Activated CD8-positive, alpha-beta memory T cell treated with anti-CD3 and anti-CD28 coated beads, Interleukin-2, amount 50 U/mL, for 24 hours (primary cell): ENCODE results near the gene HDAC4.

Source experiments
- DNase-seq: peaks from one replicate; pipeline ENCODE4 v3.0.0-alpha.2; 2020; ENCODE audit errors: extremely low read depth

Gene HDAC4

DNA sequence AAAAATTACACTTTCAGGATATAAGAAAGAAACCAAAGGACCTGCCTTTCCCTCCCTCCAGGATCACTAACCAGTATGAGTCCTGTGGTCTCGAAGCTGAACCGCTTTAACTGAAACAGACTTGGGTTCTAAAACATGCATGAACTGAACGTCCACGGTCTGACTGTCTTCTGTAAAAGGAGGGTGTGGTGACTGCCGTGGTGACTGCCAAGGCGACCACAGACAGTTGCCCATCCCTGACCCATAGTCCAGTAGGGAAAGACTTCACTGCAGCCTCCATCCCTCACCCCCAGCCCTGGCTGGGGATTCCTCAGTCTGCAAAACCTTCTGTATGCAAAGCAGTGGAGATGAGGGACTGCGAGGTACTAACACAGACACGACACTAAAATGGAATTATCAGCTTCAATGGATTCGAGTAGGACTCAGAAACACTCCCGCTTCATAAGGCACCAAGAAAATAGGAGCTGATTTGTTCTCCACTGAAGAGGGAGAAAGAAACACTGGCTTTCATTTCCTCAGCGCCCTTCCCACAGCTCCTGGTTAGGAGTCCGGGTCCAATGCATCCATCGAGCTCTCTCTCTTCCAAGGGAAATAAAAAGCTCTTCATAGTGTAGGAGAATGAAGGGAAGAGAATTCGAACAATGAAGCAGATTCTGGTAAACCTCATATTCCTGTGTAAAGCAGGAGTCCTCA, 197.2 kb downstream of the HDAC4 start:
- DNase-seq = no peak

DNA sequence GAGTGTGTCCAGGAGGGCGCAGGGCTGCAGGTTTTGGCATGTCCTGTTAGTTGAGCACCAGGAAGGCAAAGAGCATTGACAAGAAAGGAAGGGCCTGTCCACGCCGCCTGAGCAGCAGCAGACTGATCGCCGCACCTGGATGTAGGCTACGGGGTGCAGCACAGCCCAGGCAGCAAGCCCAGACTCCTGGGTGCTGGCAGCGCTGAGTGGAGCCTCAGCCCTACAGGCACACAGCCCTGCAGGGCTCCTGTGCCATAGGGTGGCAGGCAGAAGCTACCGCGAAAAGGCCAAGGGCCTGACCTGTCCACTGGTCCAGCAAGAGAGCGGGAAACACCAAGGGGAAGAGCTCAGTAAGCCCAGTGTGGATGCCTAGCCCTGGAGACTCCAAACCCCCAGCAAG, 198.0 kb downstream of the HDAC4 start:
- DNase-seq = no peak

DNA sequence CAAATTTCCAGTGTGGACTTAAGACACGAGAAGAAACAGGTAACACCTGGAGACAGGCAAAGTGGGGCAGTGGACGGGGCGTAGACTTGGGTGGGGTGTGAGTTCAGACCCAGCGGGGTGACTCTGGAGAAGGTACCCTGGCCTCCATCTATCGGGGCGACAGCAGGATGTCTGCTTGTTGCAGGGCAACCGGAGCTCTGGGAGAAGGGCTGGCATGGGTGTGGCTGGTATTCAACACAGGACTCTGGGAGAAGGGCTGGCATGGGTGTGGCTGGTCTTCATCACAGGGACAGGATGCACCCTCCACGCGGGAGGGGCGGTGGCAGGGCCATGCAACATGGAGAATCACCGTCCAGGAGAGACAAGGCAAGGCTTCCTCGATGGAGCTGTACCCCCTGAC, 198.5 kb downstream of the HDAC4 start:
- DNase-seq = no peak

GRCh38 chr2:239201884-239202283, 198.9 kb downstream of the HDAC4 start:
- no peak for DNase-seq

DNA sequence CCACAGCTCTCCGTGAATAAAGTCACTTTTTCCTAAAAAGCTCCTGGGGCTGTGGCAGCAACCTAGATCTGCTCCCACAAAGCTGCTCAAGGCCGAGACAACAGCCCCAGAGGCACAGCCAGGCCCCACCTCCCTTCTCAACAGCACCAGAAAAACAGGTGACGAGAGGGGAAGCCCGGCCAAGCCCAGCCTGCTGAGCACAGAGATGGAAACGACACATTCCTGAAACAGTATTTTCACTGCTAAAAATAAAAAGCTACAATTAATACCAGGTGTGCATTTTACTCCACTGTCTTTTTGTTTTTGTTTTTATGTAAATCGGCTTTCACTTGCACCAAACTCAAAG, 199.3 kb downstream of the HDAC4 start:
- no peak for DNase-seq

GRCh38 chr2:239200646-239201530, 199.9 kb downstream of the HDAC4 start:
- no peak for DNase-seq

DNA sequence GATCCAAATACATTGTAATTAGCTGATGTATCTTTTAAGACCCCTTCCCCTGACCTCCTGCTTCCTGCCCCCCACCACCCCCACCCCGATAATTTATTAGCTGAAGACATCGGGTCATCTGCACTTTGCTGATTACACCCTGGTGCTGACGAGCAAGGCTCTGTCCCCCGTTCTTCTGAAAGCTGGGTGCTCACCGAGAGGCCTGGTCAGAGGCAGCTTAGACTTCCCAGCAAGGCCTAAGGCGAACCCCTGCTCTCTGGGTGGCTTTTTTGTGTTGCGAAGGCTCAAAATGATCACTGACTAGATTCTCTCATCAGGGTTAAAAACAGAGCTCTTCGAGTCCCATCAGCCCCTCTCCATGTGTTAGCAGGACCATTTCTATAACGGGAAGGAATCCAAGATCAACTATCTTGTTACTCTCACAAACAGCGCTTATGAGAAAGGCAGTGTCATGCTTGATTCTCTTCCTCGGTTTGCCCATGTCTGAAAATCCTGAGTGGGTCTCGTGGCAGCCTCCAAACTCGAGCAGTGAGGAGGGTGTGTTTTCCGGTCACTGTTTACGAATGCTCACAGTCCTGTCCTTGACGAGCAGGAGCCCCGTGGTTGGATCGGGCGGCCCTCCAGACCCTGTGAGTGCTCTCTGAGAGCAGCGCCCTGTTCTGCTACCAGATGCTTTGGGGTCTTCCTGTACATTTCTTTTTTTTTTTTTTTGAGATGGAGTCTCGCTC, 201.6 kb downstream of the HDAC4 start:
- DNase-seq = no peak

GRCh38 chr2:239198221-239198620, 202.6 kb downstream of the HDAC4 start:
- DNase-seq = no peak

- no peak for DNase-seq
These were observed 203.7 kb downstream of the HDAC4 start for GRCh38 chr2:239197146-239197545.

- no peak for DNase-seq
These were observed 204.3 kb downstream of the HDAC4 start for GRCh38 chr2:239196474-239197021.

GRCh38 chr2:239195992-239196391, 204.8 kb downstream of the HDAC4 start:
- DNase-seq = no peak

DNA sequence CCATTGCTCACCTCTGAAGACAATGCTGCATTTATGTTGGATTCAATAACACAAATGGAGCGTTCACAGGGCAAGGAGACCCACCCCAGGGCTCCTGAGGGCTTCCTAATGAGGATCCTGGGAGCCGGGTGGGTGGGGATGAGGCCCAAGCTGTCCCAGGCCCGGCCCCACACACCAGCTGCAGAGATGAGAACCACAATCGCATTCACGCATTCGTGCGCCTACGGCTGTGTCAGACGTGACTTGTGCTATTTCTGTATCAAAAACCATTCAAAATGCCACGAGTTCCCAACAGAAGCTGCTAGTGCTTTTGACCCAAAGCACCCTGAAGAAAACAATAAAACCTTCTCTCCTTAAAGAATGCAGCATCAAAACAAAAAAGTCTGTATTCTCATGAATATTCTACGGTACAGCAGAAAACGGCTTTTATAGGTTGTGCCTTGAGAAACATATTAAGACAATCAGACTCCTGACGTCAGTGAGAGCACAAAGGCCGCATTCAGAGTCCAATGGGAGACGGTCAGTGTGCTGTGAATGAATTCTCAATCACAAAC, 205.4 kb downstream of the HDAC4 start:
- DNase-seq = no peak

- DNase-seq = no peak
These were observed 206.0 kb downstream of the HDAC4 start for GRCh38 chr2:239194731-239195317.

GRCh38 chr2:239193925-239194677, 206.7 kb downstream of the HDAC4 start:
- DNase-seq = no peak

GRCh38 chr2:239193401-239193811, 207.4 kb downstream of the HDAC4 start:
- no peak for DNase-seq

- DNase-seq = no peak
These were observed 207.8 kb downstream of the HDAC4 start for GRCh38 chr2:239192975-239193374.

DNA sequence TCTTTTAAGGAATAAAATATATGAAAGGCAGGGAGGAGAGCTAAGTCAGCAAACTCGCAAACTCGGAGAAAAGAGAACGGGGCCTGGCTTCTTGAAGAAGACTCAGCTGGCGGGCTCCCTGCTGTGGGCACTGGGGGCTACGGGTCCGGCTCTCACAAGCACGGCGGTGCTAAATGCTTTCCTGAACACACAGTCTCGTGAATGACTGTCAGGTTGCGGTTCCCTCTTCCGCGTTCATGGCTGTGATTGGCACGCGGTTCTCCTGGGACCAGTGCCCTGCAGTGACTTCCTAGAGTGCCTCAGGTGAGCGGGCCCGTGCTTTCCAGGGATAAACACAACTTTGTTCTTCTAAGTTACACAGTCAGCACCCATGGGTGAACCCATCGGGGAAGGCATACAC, 208.4 kb downstream of the HDAC4 start:
- DNase-seq = no peak

DNA sequence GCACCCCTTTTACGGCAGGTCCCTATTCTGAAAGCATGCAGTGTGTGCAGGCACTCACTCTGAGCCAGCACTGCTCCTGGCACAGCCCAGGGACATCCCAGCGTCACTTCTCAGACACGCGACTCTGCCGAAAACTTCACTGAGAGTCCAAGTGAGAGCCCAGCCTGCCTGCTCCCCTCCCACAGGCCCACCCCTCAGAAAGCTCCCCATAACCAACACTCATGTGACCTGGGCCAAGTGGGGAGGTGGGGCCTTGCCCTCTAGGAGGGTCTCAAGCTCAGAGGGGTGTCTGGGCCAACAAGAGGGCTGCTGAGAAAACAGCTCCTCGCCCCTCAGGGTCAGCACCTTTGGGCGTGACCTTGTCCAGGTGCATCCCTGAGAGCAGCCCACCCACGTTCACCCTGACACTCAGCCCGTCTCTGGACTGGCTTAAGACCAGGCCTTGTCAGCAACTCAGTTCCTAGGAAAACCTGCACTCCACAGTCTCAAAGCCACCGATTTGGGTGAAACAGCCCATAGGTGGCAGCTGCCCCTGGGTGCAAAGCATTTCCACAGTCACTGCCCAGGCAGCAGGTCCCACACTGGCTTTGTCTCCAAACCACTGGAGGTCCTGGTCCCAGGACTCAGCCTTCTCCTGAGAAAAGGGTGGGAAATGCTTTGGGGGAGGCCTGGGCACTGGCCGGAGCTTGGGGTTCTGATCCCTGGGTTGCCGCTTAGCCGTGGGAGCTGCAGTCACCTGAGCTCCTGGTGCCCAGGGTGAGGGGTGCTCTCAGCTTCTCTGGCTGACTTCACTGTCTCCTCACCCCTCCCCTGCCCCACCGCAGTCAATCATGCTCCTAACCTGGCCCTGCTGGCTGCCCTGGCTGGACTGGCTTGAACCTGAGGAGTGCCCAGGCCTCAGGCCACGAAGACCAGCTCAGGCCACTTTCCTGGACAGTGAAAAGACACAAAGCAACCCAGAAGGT, 209.6 kb downstream of the HDAC4 start:
- no peak for DNase-seq

DNA sequence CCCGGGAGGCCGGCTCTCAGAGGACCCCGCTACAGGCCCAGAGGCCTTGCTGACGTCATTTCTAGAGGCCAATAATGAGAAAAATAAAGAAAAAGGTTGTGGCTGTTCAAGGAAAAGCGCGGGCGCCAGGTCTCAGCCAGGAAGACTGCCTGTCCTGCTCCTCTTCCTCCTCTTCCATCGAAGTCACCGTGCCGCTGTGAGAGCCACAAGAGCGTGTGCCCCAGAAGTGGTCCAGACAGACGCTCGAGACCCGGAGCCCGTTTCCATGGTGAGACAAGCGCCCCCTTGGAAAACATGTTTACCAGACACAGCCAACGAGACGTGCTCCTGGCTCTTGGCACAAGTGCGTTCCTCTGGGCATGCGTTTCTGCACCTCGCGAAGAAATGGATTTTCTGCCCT, 210.5 kb downstream of the HDAC4 start:
- no peak for DNase-seq

DNA sequence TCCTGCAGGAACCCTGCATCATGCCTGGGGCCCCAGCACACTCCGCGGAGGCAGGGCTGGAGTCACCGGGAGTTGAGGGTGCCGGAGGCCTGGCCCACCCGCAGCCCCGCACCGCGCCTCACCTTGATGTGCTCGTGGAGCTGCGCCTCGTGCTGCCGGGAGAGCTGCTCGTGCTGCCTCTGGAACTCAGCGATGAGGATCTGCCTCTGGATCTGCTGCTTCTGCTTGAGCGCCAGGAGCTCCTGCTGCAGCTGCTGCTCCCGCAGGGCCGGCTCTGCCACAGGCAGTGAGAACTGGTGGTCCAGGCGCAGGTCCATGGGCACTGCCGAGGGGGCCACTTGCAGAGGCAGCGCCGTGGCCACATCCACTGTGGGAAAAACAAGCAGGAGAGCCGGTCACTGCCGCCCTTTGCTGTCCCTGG, 211.1 kb downstream of the HDAC4 start:
- no peak for DNase-seq
